GM23338 (cell line): ENCODE measurements around the gene RNF40.

ENCODE experiments used
- CREB1 ChIP-seq: fragments of 250-450 bp; sonication (Bioruptor Pico); IDR thresholded peaks from 2 replicates; pipeline ENCODE4 v1.5.0; 2020; ENCODE audit warnings: low read depth, mild to moderate bottlenecking, moderate library complexity
- ETS1 ChIP-seq: IDR thresholded peaks from 2 replicates; pipeline ENCODE4 v1.6.1; 2016; ENCODE audit warnings: antibody characterized with exemption
- EZH2 ChIP-seq: fragments of 200-600 bp; sonication (generic); IDR thresholded peaks from one replicate; pipeline ENCODE4 v1.8.0; 2017; ENCODE audit warnings: antibody characterized with exemption, mild to moderate bottlenecking, low read depth; ENCODE audit not compliant: unreplicated experiment
- EZH2phosphoT487 ChIP-seq: fragments of 200-600 bp; sonication (generic); IDR thresholded peaks from one replicate; pipeline ENCODE4 v1.8.1; 2018; ENCODE audit warnings: antibody characterized with exemption; ENCODE audit not compliant: unreplicated experiment
- JUNB ChIP-seq: IDR thresholded peaks from one replicate; pipeline ENCODE4 v1.6.1; 2016; ENCODE audit warnings: antibody characterized with exemption; ENCODE audit not compliant: unreplicated experiment
- NANOG ChIP-seq: IDR thresholded peaks from 2 replicates; pipeline ENCODE4 v1.6.1; 2016; ENCODE audit warnings: antibody characterized with exemption, borderline replicate concordance
- POLR2AphosphoS5 ChIP-seq: IDR thresholded peaks from 2 replicates; pipeline ENCODE4 v1.6.1; 2016; ENCODE audit warnings: antibody characterized with exemption, low read depth
- REST ChIP-seq: IDR thresholded peaks from one replicate; pipeline ENCODE4 v1.6.1; 2018; ENCODE audit warnings: antibody characterized with exemption; ENCODE audit not compliant: unreplicated experiment
- TF ChIP-seq, protein P1 (sequence below), 2 experiments: fragments of 200-600 bp in 1 of 2; sonication (generic) in 1 of 2; conservative IDR thresholded peaks; 2 replicates each; pipeline versions ENCODE4 v1.5.1 to v1.6.1; 2016 to 2017; ENCODE audit warnings: antibody characterized with exemption in 2 of 2, low read depth in 2 of 2, mild to moderate bottlenecking in 2 of 2, moderate library complexity in 1 of 2

DNA sequence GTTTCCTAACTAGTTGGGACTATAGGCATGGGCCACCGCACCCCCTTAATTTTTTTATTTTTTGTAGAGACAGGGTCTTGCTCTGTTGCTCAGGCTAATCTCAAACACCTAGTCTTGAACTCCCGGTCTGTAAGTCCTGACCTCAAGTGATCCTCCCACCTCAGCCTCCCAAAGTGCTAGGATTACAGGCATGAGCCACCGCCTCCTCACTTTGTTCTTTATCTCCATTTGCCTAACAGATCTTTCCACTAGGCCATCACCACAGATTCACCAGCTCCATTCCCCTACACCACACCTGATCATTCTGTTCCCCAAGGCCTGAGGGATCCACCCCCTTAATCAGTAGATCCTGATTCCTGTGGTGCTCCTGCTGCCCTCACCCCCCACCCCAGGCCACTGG lies 32.5 kb downstream of the RNF40 start:
- TF ChIP-seq EZH2 (no peak), POLR2AphosphoS5 (no peak), NANOG (no peak), CREB1 (CRISPR knock-in tag) (no peak), EZH2phosphoT487 (no peak), ETS1 (no peak), JUNB (no peak), REST (no peak)
- TF ChIP-seq, protein P1, sequence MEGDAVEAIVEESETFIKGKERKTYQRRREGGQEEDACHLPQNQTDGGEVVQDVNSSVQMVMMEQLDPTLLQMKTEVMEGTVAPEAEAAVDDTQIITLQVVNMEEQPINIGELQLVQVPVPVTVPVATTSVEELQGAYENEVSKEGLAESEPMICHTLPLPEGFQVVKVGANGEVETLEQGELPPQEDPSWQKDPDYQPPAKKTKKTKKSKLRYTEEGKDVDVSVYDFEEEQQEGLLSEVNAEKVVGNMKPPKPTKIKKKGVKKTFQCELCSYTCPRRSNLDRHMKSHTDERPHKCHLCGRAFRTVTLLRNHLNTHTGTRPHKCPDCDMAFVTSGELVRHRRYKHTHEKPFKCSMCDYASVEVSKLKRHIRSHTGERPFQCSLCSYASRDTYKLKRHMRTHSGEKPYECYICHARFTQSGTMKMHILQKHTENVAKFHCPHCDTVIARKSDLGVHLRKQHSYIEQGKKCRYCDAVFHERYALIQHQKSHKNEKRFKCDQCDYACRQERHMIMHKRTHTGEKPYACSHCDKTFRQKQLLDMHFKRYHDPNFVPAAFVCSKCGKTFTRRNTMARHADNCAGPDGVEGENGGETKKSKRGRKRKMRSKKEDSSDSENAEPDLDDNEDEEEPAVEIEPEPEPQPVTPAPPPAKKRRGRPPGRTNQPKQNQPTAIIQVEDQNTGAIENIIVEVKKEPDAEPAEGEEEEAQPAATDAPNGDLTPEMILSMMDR (conservative IDR thresholded peaks at IDR 0.05; ENCODE audit: low read depth in 2 of 2): no peak
